GM19467 (cell line): Measurements from ENCODE around the gene CCL20.
"Not testable (repeated sequence)": the region's sequence is repeated elsewhere in the genome, so short reads cannot be mapped to it uniquely, and the experiment has no call there.

Experiments
- ATAC-seq: cut with Tn5 transposase; IDR thresholded peaks from one replicate; pipeline ENCODE4 v1.9.1; 2021; ENCODE audit warnings: mild to moderate bottlenecking, moderate library complexity; ENCODE audit not compliant: unreplicated experiment

CCL20 gene

DNA sequence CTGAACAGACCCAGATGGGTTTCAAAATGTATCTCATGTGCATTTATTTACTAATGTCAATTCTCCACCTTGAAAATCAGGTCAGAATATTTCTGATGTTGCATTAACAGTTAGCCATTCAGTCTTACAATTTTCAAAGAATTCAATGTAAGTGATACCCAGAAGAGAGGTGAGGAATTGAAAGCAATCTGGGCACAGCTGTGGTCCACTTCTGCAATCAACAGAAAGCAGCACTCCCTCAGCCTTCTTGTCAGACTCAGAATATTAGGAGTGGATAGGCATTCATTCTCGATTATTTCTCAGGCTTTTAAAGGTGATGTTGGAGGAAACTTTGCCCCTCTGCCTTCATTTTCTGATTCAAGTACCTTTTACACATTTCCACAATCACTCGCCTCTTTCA is 15.7 kb downstream of the CCL20 start:
- no peak for ATAC-seq

DNA sequence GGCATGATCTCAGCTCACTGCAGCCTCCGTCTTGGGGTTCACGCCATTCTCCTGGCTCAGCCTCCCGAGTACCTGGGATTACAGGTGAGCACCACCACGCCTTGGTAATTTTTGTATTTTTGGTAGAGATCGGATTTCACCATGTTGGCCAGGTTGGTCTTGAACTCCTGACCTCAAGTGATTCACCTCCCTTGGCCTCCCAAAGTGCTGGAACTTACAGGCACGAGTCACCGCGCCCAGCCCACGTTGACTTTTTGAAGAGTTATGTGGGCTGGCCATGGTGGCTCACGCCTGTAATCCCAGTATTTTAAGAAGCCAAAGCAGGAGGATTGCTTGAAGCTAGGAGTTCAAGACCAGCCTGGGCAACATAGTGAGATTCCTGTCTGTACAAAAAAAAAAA is 20.8 kb downstream of the CCL20 start:
- no peak for ATAC-seq

DNA sequence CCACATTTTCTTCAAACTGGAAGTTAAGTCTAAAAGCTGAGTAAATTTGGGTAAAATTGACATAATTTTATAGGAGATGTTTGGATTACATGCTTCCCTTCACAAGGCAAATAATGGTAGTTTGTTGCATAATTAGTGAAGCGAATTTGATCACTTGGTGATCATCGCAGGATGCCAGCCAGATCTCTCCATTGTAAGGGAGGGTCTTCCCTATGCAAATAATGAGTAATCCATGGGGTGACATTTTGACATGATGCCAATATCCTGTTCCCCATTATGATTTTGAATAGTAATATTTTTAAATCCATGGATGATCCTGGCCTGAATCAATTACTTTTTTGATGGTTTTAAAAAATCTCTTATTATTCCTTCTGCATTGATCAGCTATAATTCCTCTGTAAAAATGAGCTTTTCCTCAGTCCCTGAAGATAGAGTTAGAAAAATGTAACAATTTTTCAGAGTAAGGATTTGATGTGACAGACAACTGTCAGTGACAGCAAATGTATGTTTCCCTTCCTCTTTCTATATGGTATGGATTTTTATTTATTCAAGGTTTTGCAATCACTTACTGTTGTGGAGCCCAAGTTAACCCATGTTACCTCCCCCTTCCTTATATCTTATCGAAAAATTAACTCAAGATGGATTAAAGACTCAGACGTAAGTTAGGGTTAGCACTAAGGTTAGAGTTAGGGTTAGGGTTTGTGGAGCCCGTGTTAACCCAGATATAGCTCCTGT is 21.4 kb downstream of the CCL20 start:
- no peak for ATAC-seq

DNA sequence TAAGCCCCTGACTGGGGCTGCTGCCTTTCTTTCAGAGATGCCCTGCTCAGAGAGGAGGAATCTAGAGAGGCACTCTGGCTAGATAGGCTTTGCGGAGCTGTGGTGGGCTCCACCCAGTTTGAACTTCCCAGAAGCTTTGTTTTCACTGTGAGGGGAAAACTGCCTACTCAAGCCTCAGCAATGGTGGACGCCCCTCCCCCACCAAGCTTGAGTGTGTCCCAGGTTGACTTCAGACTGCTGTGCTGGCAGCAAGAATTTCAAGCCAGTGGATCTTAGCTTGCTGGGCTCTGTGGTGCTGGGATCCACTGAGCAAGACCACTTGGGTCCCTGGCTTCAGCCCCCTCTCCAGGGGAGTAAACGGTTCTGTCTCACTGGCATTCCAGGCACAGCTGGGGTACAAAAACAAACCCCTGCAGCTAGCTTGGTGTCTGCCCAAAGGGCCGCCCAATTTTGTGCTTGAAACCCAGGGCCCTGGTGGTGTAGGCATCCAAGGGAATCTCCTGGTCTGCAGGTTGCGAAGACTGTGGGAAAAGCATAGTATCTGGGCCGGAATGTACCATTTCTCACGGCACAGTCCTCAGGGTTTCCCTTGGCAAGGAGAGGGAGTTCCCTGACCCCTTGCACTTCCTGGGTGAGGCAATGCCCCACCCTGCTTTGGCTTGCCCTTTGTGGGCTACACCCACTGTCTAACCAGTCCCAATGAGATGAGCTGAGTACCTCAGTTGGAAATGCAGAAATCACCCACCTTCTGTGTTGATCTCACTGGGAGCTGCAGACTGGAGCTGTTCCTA is 25.9 kb downstream of the CCL20 start:
- not testable (repeated sequence) for ATAC-seq

DNA sequence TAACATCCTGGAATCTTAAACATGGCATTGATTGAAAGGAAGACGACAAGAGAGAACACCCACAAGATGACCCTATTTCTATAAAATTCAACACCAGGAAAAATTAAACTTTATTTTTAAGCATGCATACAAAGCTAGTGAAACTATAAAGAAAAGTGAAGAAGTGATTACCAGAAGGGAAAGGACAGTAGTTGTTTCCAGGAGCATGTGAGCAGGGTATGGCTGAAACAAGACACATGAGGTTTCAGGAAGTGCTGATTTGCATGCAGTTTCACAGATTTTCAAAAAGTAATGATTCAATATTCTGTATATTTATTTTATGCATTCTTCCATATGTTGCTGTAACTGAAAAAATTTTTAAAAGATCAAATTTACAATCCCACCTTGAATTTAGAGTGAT is 33.2 kb downstream of the CCL20 start:
- ATAC-seq, result no peak

GRCh38 chr2:227848146-227848545 is 34.5 kb downstream of the CCL20 start:
- ATAC-seq, result no peak

- no peak for ATAC-seq
Measured at GRCh38 chr2:227848586-227848985, 34.9 kb downstream of the CCL20 start.

DNA sequence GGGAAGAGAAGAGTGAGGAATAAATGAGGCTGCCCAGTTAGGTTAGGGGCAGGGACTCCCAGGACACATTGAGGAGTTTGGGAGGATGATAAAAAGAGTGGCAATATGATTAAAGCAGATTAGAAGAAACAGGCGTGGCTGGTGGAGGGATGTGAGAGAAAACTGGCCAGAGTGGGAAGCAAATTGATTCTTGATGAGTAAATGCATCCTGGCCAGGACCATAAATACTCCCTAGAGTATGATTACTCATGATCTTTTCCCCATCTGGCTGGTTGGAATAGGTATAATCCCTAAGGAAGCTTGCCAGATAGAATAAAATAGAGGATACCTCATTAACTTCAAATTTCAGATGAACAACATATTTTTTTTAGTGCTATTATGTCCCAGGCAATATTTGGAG is 36.3 kb downstream of the CCL20 start:
- no peak for ATAC-seq

DNA sequence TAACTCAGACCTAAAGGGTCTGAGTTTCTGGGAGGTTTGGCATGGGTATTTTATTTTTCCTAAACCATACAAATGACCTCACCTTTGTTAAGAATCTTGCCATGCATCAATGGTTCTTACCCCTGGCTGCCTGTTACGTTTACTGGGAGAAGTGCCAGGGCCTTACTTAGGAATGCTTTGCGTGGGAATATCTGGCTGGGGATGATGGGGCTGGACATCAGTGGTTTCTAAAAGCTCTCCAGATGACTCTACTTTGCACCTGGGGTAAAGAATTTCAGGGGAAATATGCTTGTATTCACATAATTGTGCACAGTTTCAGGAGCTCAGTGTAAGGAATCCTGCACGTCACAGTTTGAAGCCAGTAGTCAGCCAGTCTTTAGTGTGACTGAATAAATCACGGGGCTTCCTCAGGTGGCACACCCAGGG is 39.6 kb downstream of the CCL20 start:
- no peak for ATAC-seq

DNA sequence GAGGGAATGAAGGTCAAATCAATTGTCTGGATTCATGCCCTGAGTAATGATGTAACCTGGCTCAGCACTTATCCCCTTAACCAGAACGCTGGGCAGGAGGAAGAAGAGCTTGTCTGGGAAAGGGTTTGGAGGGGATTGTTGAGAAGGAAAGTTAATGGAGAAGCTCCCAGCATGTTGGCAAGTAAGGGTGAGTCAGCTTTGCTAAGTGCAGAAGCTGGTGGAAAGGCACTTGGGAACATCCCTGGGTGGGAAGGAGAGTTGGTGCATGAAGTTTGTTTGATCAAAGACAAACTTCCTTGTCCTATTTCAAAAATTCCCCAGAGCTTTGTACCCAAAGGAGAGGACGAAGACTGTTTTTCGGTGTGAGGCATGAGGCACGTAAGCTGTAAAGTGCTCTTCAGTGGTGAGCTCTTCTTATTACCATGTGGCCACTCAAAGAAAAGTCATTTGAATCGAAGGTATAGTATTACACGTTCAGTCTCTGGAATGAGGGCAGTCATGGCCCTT is 40.2 kb downstream of the CCL20 start:
- ATAC-seq, result no peak

DNA sequence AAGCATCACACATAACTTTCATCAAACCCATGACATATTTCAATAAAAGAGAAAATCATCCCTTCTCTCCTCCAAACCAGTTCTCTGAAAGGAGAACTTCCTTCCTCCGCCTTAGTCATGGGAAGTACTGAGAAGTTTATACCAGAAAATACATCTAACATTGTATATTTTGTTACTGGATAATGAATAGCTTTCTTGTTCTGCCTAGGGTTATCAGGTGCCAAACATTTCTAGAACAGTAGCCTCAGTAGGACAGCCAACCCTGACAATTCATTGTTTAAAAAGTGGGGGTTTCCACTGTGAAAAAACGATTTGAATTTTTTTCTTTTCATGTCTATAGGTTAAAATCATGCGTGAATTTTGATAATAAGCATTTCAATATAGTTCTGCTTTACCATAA is 41.8 kb downstream of the CCL20 start:
- ATAC-seq, result no peak

- ATAC-seq, result no peak
Measured at GRCh38 chr2:227856697-227857096, 43.1 kb downstream of the CCL20 start.

- no peak for ATAC-seq
Measured at GRCh38 chr2:227860221-227860641, 46.6 kb downstream of the CCL20 start.

DNA sequence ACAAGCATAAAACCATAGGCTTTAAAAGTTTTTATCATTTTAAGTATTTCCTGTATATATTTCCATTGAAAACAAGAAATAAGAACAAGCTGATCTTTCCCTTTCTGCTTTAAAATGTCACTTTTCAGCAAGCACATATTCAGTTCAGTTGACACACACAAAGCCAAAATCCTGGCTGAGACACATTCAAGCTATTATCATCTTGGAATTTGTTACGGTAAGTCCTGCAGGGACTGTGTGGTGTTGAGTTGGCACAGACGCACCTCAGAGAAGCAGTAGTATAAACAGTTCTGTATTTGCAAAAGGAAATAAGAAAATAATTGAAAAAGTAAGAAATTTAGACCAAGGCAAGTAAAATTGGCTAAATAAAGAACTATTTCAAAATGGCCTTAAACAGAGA is 47.4 kb downstream of the CCL20 start:
- no peak for ATAC-seq

DNA sequence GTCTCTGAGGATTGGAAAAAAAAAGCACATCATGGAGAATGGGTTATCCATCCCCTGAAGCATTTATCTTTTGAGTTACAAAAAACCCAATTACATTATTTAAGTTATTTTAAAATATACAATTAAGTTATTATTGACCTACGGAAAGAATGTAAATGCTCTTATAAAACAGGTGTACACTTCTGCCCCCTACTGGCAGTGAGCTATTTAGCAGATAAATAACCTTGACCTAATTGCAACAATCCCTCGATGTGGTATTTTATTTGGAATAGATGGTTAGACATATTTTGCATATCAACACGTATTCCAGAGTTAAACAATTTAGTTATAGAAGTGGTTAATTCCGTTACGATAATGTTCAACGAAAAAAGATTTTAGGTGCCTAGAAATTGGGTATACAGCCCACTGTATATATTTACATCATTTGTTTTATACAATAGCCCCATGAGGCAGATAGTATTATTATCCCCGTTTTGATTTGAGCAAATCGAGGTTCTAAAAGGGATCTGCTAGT is 48.6 kb downstream of the CCL20 start:
- no peak for ATAC-seq

DNA sequence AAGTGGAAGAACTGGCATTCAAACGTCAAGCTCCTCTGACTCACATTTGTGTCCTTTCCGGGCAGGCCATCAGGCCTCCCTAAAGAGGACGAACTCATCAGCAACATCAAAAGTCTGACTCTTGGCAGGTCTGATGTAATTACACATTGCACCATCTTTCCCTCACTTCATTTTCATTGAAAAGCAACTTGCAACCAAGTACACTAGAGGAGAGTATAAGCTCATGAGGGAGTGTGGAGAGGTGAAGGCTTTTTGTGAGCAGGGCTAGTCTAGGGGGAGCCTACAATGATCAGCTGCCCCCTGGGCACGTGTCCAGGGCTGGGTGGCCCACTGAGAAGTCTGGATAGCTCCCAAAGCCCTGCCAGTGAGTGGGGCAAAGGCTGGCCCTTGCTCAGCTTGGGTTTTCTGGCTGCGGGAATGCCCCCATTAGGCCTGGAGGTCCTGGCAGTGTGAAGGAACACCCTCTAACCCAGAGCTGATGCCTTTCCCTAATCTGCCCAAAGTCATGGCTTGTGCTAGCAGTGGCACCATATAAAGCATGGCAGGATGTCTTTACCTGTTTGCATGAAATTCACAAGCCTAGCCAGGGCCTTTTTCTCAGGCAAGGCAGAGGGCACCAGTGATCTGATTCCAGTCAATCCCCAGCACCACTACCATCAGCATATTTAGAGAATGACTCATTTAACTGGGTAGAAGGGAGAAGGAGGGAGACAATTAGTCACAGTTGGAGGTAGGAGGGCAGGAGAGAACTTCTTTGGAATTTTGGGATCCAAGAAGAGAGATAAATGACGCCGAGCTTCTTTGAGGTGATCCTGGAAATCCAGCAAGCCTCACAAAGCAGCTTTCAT is 49.3 kb downstream of the CCL20 start:
- no peak for ATAC-seq

GRCh38 chr2:227864161-227864756 is 50.6 kb downstream of the CCL20 start:
- no peak for ATAC-seq

GRCh38 chr2:227865291-227865690 is 51.6 kb downstream of the CCL20 start:
- no peak for ATAC-seq
